GM21619 (cell line): Measurements from ENCODE around the gene CP.
"Not testable (repeated sequence)": the region's sequence is repeated elsewhere in the genome, so short reads cannot be mapped to it uniquely, and the experiment has no call there.

Source experiments
- ATAC-seq: cut with Tn5 transposase; IDR thresholded peaks from one replicate; pipeline ENCODE4 v1.9.1; 2021; ENCODE audit not compliant: unreplicated experiment

Gene CP

DNA sequence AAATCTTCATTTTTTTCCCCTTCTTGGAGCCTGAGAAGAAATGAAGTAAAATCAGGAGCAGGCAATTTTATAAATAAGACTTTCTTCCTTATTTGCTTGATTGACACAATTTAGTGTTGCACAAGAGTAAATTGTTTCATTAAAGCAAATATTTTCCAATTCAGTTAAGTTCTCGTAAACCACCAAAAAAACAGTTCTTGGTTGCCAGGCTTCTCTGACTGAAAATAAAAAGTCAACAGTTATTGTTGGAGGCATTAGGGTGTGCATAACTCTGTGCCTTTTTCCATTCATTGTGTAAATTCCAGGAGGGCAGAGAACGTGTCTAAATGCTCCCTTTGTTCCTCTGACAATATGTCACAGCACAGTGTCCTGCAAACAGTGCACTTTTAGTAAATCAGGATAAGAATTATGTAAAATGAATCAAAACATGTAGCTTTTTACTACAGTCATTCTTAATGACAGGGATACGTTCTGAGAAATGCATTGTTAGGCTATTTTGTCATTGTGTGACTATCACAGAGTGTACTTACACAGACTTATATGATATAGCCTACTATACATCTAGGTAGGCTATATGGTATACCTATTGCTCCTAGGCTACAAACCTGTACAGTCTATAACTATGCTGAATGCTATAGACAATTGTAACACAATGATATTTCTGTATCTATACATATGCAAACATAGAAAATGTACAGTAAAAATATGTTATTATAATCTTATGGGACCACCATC, at the start of gene CP:
CP (minus strand) TSS at position 47 of the 735 bp plus-strand sequence; CDS start at position 10, 37 bp downstream.
- ATAC-seq: no peak

DNA sequence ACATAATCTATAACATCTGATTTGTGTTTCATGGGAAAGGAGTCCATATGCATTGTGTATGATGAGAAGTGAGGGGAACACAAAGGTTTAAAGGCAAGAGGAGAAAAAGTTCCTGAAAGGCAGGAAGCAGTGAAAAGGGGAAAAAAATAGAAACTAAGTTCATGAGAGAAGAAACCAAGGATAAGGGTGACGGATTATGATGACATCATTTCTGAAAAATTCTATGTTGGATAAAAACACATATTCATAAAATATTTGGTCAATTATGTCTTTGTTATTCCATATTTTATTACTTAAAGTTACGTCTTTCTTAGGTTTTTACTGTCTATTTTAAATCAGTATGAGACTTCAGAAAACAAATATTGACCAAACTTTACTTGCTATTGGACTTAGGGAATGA, 48.6 kb upstream of the CP start:
- ATAC-seq: no peak

DNA sequence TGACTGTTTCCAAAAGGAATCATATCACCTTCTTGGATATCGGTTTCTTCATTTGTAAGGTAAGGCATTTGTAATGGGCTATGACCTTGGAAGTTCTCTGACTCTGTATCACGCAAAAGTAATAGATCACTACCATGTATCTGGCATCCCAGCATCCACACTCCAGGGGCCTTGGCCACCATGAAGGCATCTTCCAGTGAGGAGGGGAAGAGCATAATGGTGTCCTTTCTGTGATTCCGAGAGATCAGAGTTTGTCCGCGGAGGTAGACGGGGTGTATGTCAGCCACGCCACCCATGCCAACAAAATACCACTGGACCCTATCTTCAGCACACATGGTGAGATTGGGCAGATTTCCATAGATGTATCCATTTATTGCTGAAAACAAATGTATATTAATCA, 48.1 kb upstream of the CP start:
- no peak for ATAC-seq

DNA sequence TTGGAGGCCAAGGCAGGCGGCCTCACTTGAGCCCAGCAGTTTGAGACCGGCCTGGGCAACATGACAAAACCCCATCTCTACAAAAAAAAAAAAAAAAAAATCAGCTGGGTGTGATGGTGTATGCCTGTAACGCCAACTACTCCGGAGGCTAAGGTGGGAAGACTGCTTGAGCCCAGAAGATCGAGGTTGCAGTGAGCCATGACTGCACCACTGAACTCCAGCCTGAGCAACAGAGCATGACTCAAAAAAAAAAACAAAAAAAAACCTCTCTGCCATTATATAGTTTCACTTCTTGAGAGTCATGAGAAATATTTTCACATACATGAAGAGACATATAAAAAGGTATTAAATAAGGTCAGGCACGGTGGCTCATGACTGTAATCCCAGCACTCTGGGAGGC, 45.9 kb upstream of the CP start:
- peak; percentile 70 for ATAC-seq

GRCh38 chr3:149266736-149267135, 45.1 kb upstream of the CP start:
- no peak for ATAC-seq

GRCh38 chr3:149263856-149264255, 42.2 kb upstream of the CP start:
- no peak for ATAC-seq

- no peak for ATAC-seq
These were observed 37.1 kb upstream of the CP start for GRCh38 chr3:149258714-149259113.

GRCh38 chr3:149258298-149258697, 36.7 kb upstream of the CP start:
- no peak for ATAC-seq

GRCh38 chr3:149252272-149252671, 30.6 kb upstream of the CP start:
- ATAC-seq: no peak

DNA sequence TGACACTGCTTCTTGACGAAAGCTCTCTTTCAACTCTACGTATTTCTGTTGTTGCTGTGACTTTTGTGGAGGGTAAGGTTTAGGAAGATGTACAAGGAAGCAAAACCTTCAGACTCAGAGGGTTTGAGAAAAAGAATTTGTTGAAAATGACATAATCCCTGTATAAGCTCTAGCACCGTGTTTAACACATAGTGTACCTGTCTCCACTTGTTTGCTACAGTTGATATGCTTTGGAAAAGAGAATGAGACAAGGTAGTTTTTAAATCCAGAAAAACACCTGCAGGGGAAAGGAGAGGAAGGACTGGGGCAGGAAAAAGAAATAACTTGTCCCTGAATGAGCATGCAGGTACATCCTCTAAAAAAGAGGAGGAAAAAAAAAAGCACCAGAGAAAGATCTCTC, 29.6 kb upstream of the CP start:
- no peak for ATAC-seq

- ATAC-seq: peak; percentile 60
These were observed 26.5 kb upstream of the CP start for GRCh38 chr3:149247929-149248691.

DNA sequence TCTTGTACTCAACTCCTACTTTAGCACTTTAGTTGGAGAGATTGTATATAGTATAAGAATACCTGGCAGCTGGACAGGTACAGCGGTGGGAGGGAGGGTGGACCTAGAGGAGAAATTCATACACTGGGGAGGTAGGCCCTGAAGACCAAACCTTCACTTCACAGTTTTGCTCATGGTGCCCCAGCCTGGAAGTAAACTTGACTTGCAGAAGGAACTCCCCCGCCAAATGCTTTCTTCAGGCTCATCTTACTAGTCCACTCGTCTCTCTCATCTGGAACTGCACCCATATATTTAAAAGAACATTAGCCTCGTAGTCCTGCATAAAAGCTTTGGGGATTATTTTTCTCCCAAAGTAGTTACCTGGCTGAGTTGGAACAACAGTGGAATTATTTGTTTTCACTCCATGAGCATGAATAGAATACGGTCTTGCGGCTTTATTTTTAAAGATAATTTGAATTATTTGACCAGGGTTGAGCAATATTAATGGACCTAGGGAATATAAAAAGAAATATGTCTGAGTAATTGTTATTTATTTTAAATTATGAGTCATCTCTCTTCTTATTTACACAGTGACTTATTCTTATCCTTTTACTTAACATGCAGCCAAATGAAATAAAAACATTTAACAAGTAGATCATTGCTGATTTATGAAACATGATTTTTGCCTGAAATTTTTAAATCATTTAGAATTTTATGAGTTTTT, 25.5 kb upstream of the CP start:
- no peak for ATAC-seq

- peak; percentile 78 for ATAC-seq
These were observed 24.3 kb upstream of the CP start for GRCh38 chr3:149245738-149246451.

- no peak for ATAC-seq
These were observed 21.9 kb upstream of the CP start for GRCh38 chr3:149243540-149243939.

- ATAC-seq: no peak
These were observed 17.8 kb upstream of the CP start for GRCh38 chr3:149239357-149239936.

DNA sequence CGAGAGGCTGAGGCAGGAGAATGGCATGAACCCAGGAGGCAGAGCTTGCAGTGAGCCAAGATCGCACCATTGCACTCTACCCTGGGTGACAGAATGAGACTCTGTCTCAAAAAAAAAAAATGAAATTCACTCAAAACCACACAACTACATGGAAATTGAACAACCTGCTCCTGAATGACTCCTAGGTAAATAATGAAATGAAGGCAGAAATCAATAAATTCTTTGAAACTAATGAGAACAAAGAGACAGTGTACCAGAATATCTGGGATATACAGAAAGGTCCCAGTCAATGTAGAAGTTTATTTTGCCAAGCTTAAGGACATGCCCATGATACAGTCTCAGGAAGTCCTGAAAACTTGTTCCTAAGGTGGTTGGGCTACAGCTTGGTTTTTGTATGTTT, 16.6 kb upstream of the CP start:
- ATAC-seq: not testable (repeated sequence)

DNA sequence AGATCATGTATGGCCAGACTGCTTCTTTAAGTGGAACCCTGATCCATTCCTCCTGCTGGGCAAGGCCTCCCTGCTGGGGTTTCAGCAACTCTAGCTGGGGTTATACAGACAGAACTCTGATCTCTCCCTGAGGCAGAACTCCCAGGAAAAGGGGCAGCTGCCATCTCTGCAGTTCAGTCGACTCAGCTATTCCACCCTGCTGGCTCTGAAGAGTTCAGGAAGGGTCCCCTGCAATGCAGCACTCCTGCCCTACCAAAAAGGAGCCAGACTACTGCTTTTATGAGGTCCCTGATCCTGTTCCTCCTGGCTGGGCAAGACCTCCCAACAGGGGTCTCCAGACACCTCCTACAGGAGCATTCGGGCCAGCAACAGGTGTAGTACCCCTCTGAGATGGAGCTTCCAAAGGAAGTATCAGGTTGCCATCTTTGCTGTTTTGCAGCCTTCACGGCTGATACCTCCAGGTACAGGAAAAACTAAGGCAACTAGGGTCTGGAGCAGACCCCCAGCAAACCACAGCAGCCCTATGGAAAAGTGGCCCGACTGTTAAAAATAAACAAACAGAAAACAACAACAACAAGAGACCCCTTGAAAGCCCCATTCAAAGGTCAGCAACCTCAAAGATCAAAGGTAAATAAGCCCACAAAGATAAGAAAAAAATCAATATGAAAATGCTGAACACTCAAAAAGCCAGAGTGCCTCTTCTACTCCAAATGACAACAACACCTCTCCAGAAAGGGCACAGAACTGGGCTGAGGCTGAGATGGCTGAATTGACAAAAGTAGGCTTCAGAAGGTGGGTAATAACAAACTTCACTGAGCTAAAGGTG, 14.2 kb upstream of the CP start:
- no peak for ATAC-seq

DNA sequence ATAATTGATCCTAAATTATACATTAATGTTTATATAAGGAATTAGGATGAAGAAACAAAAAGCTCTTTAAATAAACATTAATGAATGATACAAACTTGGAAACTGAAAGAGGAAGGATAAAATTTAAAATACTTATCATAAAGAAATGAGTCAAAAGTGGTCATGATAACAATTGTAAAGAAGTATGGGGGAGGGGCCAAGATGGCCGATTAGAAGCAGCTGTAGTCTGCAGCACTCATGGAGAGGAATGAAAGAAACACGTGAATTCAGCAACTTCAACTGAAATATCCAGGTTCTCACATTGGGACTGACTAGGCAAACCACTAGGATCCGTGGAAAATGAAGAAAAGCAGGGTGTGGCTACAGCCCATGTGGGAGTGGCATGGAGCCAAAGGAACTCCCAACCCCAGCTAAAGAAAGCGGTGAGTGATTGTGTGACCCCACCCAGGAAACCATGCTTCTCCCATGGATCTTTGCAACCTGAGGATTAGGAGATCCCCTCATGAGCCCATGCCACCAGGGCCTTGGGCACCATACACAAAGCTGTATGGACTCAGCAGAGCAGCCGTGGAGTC, 13.1 kb upstream of the CP start:
- ATAC-seq: no peak

DNA sequence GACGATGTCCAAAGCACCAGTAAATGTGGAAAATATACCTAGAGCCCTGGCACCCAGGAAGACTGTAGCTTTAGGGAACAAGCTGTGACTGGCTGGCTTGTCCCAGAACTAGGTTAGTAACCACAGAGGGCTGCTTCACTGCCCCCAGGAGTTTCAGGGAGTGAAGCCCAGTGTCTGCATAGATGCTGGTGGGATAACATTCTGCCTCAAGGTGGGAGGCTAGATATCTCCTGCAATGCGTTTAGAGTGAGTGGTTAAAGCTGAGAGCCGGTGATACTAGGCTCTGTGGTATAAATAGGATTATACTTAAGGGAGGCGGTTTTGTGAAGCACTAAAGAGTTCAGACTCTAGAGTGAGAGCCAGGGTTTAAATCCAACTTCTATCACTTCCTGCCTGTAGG, 11.7 kb upstream of the CP start:
- ATAC-seq: no peak

- ATAC-seq: no peak
These were observed 10.2 kb upstream of the CP start for GRCh38 chr3:149231871-149232270.
